HG03045 (cell line): ENCODE results near the gene VPREB3.
"Not testable (repeated sequence)": the region's sequence is repeated elsewhere in the genome, so short reads cannot be mapped to it uniquely, and the experiment has no call there.

ENCODE experiments used
- ATAC-seq: cut with Tn5 transposase; IDR thresholded peaks from one replicate; pipeline ENCODE4 v1.9.1; 2021; ENCODE audit warnings: mild to moderate bottlenecking, moderate library complexity; ENCODE audit not compliant: unreplicated experiment

Gene VPREB3

DNA sequence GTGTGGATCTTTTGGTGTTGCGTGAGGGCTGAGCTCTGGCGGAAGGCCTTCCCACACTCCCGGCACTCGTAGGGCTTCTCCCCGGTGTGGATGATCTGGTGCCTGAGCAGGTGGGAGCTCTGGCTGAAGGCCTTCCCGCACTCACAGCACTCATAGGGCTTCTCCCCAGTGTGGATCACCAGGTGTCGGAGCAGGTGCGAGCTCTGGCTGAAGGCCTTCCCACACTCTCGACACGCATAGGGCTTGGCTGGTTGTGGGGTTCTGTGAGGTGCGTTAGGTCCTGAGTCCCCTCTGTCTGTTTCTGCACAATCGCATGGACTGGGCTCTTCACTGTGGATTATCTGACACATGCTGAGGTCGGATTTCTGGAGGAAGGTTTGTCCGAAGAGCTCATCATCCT is 9.7 kb downstream of the VPREB3 start:
- no peak for ATAC-seq

DNA sequence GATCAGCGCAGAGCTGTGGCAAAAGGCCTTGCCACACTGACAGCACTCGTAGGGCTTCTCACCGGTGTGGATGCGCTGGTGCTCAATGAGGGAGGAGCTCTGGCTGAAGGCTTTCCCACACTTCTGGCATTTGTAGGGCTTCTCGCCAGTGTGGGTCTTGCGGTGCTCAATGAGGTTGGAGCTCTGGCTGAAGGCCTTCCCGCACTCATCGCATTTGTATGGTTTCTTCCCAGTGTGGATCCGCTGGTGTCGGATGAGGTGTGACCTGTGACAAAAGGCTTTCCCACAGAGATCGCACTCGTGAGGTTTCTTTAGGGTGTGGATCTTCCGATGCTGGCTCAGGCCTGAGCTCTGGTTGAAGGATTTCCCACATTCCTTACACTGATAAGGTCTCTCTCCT is 10.2 kb downstream of the VPREB3 start:
- no peak for ATAC-seq

DNA sequence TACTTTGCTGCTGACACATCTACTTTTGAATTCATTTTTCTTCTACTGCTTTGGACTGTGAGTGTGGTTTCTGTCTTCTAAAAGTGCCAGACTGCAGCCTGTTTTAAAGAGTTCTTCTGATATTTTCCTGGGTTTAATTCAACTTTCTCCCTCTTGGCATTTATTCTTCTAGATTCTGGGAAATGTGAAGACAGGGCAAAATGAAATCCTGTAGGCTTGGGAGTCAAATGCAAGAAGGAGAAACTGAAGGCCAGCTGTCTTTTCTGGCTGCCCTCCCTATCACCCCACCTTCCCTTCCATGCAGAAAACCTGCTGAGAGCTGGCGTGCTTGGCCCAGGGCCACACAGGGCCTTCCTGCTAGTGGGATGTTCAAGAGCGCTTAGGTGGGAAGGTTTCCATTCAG is 10.9 kb downstream of the VPREB3 start:
- no peak for ATAC-seq

DNA sequence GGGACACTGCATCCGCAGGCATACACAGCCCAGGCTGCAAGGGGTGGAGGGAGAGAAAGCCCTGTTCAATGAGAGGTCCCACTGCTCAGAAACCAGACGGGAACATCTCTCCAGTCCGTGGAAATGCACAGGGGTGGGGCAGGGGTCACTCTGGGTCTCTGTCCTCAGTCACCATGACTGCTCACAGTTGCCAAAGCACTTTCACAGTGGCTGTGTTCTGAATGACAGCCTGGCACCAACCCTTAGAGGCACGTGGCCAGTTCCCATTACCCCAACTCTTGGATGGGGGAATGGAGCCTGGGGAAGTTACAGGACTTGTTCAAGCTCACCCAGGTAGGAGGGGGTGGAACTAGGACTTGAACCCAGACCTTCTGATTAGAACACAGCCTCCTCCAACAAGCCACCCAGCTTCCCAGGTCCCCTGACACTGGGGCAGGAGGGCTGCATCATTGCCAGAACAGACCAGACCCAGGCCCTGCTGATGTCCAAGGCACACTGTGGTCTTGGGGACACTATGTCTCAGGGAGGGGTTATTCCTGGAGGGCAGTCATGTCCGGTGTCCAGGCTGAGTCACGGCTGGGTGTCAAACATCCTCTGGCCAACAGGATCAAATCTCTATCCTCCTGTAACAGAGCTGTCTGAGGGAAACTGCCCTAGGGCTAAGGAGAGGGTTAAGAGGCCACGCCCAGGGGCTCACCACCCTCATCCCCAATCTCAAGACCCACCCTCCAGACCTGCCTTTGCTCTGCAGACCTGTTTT is 11.5 kb downstream of the VPREB3 start:
- no peak for ATAC-seq

DNA sequence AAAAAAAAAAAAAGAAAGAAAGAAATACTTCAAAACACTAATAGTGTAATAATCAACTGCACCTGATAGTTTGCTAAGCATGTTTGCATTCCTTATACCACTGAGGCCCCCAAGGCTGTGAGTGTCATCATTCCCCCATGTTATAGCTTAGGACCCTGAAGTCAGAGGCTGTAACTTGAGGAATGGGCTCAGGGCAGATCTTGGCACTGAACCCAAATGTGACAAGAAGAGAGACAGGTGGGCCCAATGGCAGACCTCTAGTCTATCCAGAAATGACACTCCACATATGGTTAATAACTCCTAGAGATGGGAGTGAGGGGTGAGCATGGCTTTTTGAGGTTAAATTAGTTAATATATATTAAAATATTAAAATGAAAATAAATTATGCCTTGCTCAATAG is 16.5 kb downstream of the VPREB3 start:
- ATAC-seq, result no peak

DNA sequence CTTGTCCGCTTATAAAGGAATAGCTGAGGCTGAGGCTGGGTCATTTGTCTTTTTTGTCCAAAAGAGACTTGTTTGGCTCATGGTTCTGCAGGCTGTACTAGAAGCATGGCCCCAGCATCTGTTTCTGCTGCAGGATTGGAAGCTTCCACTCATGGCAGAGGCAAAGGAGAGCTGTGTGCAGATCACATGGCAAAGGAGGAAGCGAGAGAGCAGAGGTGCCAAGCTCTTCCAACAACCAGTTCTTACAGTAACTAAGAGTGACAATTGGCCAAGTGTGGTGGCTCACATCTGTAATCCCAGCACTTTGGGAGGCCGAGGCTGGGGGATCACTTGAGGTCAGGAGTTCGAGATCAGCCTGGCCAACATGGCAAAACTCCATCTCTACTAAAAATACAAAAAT is 26.1 kb downstream of the VPREB3 start:
- ATAC-seq, result not testable (repeated sequence)

DNA sequence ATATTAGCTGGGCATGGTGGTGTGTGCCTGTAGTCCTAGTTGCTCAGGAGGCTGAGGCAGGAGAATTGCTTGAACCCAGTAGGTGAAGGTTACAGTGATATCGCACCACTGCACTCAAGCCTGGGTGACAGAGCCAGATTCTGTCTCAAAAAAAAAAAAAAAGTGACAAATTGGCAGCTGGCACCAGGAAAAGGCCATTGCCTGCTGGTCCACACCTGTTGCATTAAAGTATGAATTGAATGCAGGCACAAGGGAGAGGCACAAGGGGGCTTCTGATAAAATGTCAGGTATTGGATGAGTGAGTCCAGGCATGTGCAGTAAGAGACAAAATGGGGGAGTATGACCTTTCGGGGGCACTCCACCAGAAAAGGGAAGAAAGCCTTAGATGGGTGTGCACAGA is 31.5 kb downstream of the VPREB3 start:
- ATAC-seq, result no peak

DNA sequence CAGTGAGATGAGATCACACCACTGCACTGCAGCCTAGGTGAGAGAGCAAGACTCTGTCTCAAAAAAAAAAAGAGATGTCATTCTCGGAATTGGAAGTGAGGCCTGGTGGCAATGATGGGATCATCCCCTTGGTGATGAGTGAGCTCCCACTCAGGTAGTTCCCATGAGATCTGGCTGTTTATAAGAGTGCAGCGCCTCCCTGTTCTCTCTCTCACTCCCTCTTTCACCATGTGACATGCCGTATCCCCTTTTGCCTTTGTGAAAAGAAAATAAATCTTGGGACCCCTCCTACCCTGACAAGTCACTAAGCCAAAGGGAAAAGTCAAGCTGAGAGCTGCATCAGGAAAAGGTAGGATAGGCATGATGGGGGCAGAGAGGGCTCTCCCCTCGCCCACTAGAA is 32.1 kb downstream of the VPREB3 start:
- ATAC-seq, result no peak

DNA sequence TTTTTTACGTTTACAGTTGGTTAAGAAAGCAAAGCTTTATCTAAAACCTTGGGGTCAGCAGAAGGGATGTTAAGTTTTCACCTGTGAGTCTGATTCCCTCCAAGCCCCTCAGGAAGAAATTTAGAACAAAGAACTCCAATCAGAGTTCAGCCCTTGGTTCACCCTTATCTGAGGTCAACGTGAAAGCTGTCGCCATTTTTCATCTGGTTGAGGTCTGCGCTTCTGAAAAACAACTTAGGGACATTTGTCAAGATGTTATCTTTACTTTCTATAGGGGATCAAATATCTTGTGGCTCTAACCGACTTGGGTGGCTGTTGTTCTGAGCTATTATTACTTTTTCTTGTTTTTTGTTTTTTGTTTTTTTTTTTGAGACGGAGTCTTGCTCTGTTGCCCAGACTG is 33.4 kb downstream of the VPREB3 start:
- ATAC-seq, result no peak

DNA sequence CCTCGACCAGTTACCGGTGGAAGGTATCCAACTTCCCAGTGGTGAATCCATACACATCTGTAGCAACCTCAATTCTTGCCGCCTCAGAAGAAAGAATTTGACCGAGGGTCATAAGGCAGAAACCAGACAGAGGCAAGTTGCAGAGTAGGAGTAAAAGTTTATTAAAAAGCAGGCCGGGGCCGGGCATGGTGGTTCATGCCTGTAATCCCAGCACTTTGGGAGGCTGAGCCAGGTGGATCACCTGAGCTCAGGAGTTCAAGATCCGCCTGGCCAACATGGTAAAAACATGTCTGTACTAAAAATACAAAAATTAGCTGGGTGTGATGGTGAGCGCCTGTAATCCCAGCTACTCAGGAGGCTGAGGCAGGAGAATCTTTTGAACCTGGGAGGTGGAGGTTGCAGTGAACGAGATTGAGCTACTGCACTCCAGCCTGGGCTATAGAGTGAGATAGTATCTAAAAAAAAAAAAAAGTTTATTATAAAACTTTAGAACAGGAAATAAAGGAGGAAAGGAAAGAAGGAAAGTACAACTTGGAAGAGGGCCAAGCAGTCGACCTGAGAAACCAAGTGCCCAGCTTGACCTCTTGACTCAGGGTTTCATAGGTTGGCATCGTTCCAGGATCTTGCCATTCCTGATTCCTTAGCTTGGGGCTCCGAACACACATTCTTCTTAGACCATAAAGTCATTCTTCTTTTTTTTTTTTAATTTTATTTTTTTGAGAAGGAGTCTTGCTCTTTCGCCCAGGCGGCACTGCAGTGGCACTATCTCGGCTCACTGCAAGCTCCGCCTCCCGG is 35.7 kb downstream of the VPREB3 start:
- no peak for ATAC-seq

DNA sequence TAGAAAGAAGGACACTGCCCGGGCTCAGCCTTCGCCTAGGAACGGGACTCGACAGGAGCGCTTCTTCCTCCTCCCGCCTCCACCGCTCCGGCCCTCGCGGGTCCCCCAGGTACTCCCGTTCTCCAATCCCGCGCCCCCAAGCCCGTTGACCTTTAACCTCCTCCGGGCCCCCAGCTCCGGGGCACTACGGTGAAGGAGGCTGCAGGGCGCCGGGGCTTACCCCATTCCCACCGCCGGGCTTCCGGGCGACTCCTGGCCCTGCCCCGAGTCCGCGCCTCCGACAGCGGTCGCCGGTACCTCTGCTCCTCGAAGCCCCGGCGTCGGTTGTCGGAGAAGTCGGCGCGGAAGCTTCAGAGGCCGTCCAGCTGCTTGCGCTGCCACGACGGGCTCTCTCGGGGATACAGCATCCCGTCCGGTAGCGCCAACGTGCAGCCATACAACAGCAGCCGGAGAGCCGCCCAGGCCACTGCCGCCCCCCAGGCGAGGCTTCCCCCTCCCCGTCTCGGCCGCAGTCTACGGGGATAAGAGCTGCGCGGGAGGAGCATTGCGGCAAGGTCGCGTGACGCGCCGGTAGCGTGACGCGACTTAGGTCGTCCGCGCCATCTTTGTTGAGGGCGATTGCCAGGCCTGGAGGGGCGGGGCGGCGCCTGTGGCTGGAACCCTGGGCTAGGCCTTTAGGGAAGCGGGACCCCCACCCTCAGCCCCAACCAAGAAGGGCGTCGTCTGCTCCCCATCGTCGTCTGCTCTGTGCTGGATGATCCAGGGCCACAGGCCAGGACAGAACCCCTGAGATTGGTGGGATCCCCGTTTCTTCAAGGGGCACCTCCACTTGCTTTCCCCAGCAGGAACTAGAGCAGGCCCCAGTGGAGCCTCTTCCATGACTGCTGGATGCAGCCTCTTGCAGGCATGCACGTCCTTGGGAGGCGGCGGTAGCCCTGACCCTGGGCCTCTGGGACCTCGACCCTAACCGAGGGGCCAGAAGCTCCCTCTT is 37.1 kb downstream of the VPREB3 start:
- peak; percentile 77 for ATAC-seq

DNA sequence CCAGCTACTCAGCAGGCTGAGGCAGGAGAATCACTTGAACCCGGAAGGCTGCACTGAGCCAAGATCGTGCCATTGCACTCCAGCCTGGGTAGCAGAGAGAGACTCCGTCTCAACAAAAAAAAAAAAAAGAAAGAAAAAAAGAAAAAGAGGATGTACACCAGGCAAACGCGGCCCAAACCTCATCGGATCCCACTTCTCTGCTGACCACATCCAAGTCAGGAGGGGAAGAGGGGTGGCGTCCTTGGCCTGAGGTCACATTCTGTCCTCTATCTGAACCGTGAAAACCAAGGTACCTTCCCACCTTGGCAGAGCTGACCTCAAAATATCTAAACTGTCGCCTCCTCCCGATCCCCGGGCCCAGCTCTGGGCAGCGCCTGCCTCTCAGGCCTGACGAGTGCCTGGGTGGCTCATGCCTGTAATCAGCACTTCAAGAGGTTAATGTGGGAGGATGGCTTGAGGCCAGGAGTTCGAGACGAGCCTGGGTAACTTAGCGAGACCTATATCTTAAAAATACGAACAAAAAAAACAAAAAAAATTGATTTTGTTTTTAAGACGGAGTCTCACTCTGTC is 38.3 kb downstream of the VPREB3 start:
- ATAC-seq, result no peak

DNA sequence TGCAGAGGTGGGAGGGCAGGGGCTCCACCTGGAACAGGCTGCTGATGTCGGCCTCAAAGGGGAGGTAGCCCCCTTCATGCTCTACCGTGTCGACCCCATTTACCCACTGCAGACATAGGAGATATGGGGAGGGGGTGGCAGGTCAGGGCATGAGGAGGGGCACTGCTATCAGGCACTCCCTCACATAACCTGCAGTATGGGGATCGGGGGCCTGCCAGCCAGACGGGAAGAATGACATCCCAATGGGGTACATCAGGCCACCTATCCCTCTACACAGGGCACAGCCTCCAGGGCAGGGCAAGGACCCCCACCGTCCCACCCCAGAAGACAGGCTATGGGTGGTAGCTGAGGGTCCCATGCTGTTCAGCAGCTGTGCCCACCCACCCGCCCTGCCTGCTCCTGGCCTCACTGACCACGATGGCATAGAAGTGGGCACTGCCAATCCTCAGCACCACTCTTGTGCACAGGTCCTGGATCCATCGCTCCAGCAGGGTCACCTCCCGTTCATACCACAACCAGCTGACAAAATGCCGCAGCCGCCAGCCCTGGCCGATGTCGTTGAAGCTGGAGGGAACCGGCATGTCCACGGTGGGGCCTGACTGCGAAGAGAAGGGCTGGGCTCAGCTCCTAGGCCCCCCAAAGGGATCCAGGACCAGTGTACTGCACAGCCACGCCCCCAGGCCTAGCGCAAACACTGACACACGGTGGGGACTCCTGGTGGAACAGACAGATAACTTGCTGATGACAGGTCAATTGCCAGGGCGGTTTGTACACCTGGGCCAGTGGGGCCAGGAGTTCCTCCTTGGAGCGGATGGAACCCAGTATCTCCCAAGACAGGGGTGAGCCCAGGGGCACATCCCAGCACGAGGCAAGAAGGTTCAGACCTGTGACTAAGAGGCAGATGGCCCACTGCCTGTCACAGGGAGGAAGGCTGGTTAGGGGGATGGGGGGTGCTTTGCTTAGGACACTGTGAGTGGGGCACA is 39.3 kb downstream of the VPREB3 start:
- no peak for ATAC-seq

DNA sequence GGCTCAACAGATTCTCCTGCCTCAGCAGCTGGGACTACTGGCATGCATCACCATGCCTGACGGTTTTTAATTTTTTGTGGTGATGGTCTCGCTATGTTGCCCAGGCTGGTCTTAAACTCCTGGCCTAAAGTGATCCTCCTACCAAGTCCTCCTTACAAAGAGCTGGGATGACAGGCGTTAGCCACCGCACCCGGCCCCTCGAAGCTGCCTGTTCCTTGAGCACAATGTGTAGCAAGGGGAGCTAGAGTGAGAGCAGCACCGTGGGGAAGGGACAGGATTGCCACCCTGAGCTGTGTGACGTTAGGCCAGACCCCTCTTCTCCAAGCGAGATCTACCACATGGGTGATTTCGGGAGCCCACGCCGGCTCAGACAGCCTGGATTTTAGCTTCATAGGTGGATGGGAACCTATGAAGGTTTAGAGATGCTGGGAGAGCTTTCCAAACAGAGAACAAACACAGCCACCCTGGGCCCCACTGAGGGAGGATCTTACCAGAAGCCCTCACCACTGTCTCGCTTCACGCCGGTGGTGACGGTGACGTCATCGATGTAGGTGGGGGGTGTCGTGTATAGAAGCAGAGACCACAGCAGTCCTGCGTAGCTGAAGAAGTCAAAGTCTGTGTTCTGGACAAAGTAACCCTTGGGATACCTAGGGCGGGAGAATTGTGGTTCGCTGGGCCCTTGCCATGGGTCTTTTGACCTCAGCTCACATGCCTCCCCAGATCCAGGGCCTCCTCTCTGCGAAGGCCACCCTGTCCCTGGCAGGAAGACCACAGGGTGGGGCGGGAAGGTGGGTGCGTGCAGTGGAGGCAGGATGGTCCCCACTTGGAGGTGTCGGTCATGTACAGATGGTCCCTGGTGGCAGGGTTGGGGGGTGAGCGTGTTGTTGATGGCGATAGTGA is 40.3 kb downstream of the VPREB3 start:
- no peak for ATAC-seq

DNA sequence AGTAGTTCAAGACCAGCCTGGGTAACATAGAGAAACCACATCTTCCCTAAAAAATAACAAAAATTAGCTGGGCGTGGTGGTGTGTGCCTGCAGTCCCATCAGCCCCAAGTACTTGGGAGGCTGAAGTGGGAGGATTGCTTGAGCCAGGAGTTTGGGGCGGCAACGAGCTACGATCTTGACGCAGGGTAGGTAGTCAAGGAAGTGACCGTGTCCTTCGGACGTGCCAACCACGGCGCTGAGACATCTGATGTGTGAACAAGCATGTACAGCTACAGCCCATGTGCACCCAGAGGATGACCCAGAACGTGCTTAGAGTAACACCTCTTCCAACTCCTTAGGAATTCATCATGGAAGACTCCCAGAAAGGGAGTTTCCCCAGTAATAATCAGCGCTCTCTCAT is 42.0 kb downstream of the VPREB3 start:
- no peak for ATAC-seq

DNA sequence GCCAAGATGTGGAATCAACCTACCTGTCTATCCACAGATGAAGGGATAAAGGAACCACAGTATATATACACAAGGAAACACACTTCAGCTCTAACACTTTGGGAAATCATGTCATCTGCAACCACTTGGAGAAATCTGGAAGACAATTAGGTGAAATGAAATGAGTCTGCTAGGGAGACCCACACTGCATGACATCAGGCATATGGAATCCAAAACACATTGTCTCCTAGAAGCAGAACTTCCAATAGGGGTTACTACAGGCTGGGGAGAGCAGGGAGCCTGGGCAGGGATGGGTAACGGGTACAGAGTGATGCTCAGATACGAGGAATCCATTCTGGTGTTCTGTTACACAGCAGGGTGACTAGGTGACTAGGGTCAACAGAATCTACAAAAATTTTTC is 45.1 kb downstream of the VPREB3 start:
- no peak for ATAC-seq

DNA sequence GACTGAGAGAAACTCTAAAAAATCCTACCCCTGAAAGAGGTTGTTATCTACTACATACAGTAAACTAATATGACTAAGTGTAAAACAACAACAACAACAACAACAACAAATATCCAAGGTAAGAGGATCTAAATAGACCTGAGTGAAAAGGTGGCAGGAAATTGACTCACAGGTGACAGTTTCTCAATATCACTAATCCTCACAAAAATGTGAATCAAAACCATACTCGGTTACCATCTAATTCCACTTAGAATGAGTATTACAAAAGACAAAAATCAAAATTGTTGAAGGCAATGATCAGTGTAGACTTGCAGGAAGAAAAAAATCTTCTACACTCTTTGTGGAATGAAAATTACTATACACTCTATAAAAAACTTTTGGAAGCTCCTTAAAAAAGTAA is 46.0 kb downstream of the VPREB3 start:
- ATAC-seq, result no peak

DNA sequence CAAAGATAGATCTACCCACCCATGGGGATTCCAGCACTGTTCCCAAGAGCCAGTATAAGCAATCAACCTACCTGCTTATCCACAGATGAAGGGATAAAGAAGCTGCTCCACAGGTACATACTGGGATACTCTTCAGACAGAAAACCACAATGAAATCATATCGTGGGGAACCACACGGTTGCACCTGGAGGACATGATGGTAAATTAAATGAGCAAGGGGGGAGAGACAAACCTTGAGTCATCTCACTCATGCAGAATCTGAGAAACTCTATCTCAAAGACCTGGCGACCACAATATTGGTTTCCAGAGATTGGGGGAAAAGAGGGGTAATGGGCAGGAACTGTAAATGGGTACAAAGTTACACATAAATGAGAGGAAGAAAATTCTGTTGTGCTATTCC is 48.9 kb downstream of the VPREB3 start:
- no peak for ATAC-seq

DNA sequence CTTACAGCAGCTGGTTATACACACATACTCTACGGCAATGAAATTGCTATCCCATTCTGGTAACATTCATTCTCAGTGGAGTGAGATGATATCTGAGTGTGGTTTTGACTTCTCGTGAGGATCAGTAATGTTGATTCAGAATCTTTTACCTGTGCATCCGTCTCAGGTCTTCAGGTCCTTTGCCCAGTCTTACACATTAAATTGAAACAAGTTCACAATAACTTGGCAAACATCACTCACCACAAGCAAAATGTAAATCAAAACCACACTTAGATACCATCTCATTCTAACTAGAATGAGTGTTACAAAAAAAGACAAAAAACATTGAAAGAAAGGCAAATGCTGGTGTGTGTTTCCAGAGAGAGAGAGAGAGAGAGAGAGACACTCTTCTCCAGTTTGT is 49.4 kb downstream of the VPREB3 start:
- ATAC-seq, result no peak
